Osteocyte (in vitro differentiated cells): ENCODE measurements around the gene UCN3. TPM values are rescaled to one million over a fixed set of nuclear protein-coding genes. Genes with fewer than 3 reads are reported as not detected.
A peak's percentile ranks its signal among the peaks of the same experiment; 100 is the strongest.

Source experiments
- DNase-seq: peaks from one replicate; pipeline ENCODE4 v3.0.0; 2021; ENCODE audit warnings: mixed read lengths; ENCODE audit not compliant: unreplicated experiment; ENCODE audit errors: extremely low spot score
- H3K27ac Mint-ChIP-seq: one replicate; pipeline ENCODE4 v1.8.0; 2021; ENCODE audit warnings: mild to moderate bottlenecking, mixed read lengths; ENCODE audit not compliant: unreplicated experiment
- H3K27me3 Mint-ChIP-seq: one replicate; pipeline ENCODE4 v1.8.0; 2021; ENCODE audit warnings: mixed read lengths; ENCODE audit not compliant: unreplicated experiment
- H3K36me3 Mint-ChIP-seq: one replicate; pipeline ENCODE4 v1.8.0; 2021; ENCODE audit warnings: mixed read lengths; ENCODE audit not compliant: unreplicated experiment
- H3K4me1 Mint-ChIP-seq: one replicate; pipeline ENCODE4 v1.8.0; 2021; ENCODE audit warnings: mixed read lengths; ENCODE audit not compliant: unreplicated experiment
- H3K4me3 Mint-ChIP-seq: one replicate; pipeline ENCODE4 v1.8.0; 2021; ENCODE audit warnings: mild to moderate bottlenecking, moderate library complexity, mixed read lengths; ENCODE audit not compliant: unreplicated experiment
- H3K9me3 Mint-ChIP-seq: one replicate; pipeline ENCODE4 v1.8.0; 2021; ENCODE audit warnings: mixed read lengths; ENCODE audit not compliant: unreplicated experiment
- total RNA-seq: library from RNA; stranded (reverse); gene quantifications from 2 replicates; pipeline ENCODE4 v1.2.1, GENCODE V29; 2021
- TF ChIP-seq, protein P1 (sequence below): fragments of 200-600 bp; sonication (generic); IDR thresholded peaks from 2 replicates; pipeline ENCODE4 v1.5.0; 2021; ENCODE audit warnings: antibody characterized with exemption, mild to moderate bottlenecking, moderate library complexity

The UCN3 gene
- total RNA-seq, 1 donor from 2014 or later = not detected

DNA sequence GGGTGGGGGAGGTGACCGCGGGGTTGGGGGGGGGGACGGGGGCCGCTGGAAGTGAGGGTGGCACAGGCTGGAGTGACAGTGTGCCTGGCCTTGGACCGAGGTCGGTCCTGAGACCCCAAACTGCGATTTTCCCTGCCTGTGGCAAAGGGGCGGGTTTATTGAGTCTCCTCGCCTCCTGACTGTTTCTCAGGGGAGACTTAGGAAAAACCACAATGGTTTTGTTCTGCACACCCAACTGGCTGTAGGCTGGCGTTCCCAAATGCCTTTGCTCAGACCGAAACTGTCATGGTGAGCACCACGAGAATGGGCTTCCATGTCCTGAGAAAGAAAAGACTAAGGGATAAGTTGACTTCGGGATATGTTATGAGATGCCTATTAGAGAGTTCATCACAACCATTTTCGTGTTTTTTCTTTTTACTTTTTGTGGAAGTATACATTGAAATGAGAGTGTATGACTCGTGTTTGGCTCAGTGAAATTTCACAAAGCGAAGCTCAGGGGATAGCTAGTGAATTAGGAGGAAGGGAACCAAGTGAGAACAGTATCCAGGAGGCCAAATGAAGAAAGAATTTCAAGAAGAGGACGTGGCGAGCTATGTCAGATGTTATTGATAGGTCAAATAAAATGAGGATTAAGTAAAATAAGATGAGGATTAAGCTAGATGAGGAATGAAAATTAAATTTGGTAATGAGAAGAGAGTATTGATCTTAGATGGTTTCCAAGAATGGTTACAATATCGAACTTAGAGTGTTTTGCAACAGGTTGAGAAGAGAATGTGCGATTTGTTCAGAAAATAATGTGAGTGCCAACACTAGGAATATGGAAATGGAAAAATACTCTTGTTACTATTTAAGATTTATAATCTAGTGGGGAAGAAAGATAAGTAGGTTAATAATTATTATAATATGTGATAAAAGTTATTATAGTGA lies 48.5 kb downstream of the UCN3 start:
- TF ChIP-seq, protein P1, sequence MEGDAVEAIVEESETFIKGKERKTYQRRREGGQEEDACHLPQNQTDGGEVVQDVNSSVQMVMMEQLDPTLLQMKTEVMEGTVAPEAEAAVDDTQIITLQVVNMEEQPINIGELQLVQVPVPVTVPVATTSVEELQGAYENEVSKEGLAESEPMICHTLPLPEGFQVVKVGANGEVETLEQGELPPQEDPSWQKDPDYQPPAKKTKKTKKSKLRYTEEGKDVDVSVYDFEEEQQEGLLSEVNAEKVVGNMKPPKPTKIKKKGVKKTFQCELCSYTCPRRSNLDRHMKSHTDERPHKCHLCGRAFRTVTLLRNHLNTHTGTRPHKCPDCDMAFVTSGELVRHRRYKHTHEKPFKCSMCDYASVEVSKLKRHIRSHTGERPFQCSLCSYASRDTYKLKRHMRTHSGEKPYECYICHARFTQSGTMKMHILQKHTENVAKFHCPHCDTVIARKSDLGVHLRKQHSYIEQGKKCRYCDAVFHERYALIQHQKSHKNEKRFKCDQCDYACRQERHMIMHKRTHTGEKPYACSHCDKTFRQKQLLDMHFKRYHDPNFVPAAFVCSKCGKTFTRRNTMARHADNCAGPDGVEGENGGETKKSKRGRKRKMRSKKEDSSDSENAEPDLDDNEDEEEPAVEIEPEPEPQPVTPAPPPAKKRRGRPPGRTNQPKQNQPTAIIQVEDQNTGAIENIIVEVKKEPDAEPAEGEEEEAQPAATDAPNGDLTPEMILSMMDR = no peak
- no peak overlapping the region for H3K4me3 Mint-ChIP-seq
- DNase-seq = no peak
- H3K27me3 Mint-ChIP-seq = peaks cover 20% of the 10 kb centered on the region
- H3K36me3 Mint-ChIP-seq = peaks cover 4% of the 10 kb centered on the region
- H3K9me3 Mint-ChIP-seq = peaks cover 2% of the 10 kb centered on the region
- no peak overlapping the region for H3K27ac Mint-ChIP-seq
- H3K4me1 Mint-ChIP-seq = peaks cover 3% of the 10 kb centered on the region

GRCh38 chr10:5416981-5417380 lies 52.2 kb downstream of the UCN3 start:
- no peak for DNase-seq
- TF ChIP-seq, protein P1 = no peak

GRCh38 chr10:5418584-5418983 lies 53.8 kb downstream of the UCN3 start:
- TF ChIP-seq, protein P1 = no peak
- peaks cover 5% of the 10 kb centered on the region for H3K4me1 Mint-ChIP-seq
- H3K36me3 Mint-ChIP-seq = peaks cover 11% of the 10 kb centered on the region
- no peaks in the 10 kb centered on the region for H3K27me3 Mint-ChIP-seq
- H3K9me3 Mint-ChIP-seq = peaks cover 21% of the 10 kb centered on the region
- H3K27ac Mint-ChIP-seq = peak overlapping the region; percentile 21
- no peak for DNase-seq
- H3K4me3 Mint-ChIP-seq = no peak overlapping the region

More at GRCh38 chr10:5416981-5417380, 52.2 kb downstream of the UCN3 start:
- Mint-ChIP-seq H3K27ac (no peak overlapping the region), H3K36me3 (peaks cover 11% of the 10 kb centered on the region), H3K27me3 (no peaks in the 10 kb centered on the region), H3K9me3 (peaks cover 21% of the 10 kb centered on the region), H3K4me3 (no peak overlapping the region), H3K4me1 (peaks cover 3% of the 10 kb centered on the region)

- Mint-ChIP-seq H3K4me3 (no peak overlapping the region), H3K36me3 (peaks cover 11% of the 10 kb centered on the region), H3K27ac (no peak overlapping the region), H3K9me3 (peaks cover 21% of the 10 kb centered on the region), H3K4me1 (peaks cover 15% of the 10 kb centered on the region), H3K27me3 (no peaks in the 10 kb centered on the region)
- DNase-seq = no peak
- TF ChIP-seq, protein P1 = no peak
Observed at GRCh38 chr10:5419466-5420094, 54.8 kb downstream of the UCN3 start.

DNA sequence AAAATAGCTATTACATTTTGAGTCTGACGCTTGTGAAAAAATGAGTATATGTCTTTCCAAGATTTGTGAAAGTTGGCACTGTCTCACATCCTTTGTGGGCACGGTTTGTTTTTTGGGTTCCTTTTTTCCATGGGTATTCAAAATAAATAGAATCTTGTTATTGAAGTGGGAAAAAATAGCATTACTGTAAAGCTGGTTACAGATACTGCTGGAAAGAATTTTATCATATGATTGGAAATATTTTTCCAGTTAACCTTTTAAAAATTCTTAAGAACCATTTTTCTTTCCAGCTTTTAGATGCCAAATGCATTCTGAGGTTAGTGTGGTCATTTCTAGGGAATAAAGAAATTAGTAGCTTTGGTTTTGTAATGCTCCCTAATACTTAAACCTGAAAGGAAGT lies 59.0 kb downstream of the UCN3 start:
- Mint-ChIP-seq H3K4me3 (no peak overlapping the region), H3K27me3 (no peaks in the 10 kb centered on the region), H3K27ac (peak overlapping the region; percentile 58), H3K36me3 (peaks cover 3% of the 10 kb centered on the region), H3K4me1 (peaks cover 32% of the 10 kb centered on the region), H3K9me3 (peaks cover 15% of the 10 kb centered on the region)
- TF ChIP-seq, protein P1 = no peak
- DNase-seq = no peak
